KMS-11 (cell line): ENCODE results near the gene TXLNB.

Experiments used
- H2AFZ ChIP-seq: fragments of 200-600 bp; sonication (generic); 2 replicates; pipeline ENCODE4 v1.6.1; 2016; ENCODE audit warnings: antibody characterized with exemption, mixed run types, low read depth
- H3K27ac ChIP-seq: fragments of 200-600 bp; sonication (generic); 2 replicates; pipeline ENCODE4 v1.6.1; 2016; ENCODE audit warnings: mild to moderate bottlenecking, mixed run types
- H3K27me3 ChIP-seq: fragments of 200-600 bp; sonication (generic); 2 replicates; pipeline ENCODE4 v1.6.1; 2017; ENCODE audit warnings: mild to moderate bottlenecking, low read depth, mixed run types, moderate library complexity; ENCODE audit not compliant: insufficient read depth
- H3K36me3 ChIP-seq: fragments of 200-600 bp; sonication (generic); 2 replicates; pipeline ENCODE4 v1.6.1; 2017; ENCODE audit warnings: mild to moderate bottlenecking, mixed run types; ENCODE audit not compliant: insufficient read depth
- H3K4me1 ChIP-seq: fragments of 200-600 bp; sonication (generic); 2 replicates; pipeline ENCODE4 v1.6.1; 2016; ENCODE audit warnings: mild to moderate bottlenecking, low read depth, mixed run types; ENCODE audit not compliant: poor library complexity, severe bottlenecking
- H3K4me2 ChIP-seq: fragments of 200-600 bp; sonication (generic); 2 replicates; pipeline ENCODE4 v1.7.0; 2016; ENCODE audit warnings: mild to moderate bottlenecking, mixed run types
- H3K4me3 ChIP-seq: fragments of 200-600 bp; sonication (generic); IDR thresholded peaks from 2 replicates; pipeline ENCODE4 v1.6.1; 2017; ENCODE audit warnings: low read depth, low read length, mixed read lengths; ENCODE audit not compliant: insufficient read depth
- H3K79me2 ChIP-seq: fragments of 200-600 bp; sonication (generic); 2 replicates; pipeline ENCODE4 v1.6.1; 2016; ENCODE audit warnings: low read depth, mixed run types; ENCODE audit not compliant: insufficient read depth
- H3K9ac ChIP-seq: fragments of 200-600 bp; sonication (generic); 2 replicates; pipeline ENCODE4 v1.6.1; 2016; ENCODE audit warnings: mild to moderate bottlenecking, mixed run types
- H4K20me1 ChIP-seq: fragments of 200-600 bp; sonication (generic); 2 replicates; pipeline ENCODE4 v1.6.1; 2016; ENCODE audit warnings: mild to moderate bottlenecking, mixed run types; ENCODE audit not compliant: insufficient read depth
- CTCF ChIP-seq: fragments of 200-600 bp; sonication (generic); conservative IDR thresholded peaks from 2 replicates; pipeline ENCODE4 v1.6.1; 2017; ENCODE audit warnings: low read depth, mild to moderate bottlenecking, antibody characterized with exemption, low read length, moderate library complexity, mixed read lengths

Gene TXLNB

GRCh38 chr6:139330826-139331500 lies 39.2 kb upstream of the TXLNB start:
- TF ChIP-seq CTCF, result no peak
- H3K9ac ChIP-seq, result no peak overlapping the region

GRCh38 chr6:139330306-139330705 lies 38.5 kb upstream of the TXLNB start:
- Histone ChIP-seq H3K36me3 (no peaks in the 10 kb centered on the region), H3K9ac (no peak overlapping the region), H3K4me1 (peaks cover 19% of the 10 kb centered on the region), H3K4me3 (no peak overlapping the region), H3K79me2 (no peaks in the 10 kb centered on the region), H3K27ac (no peak overlapping the region), H2AFZ (no peak overlapping the region), H3K27me3 (no peaks in the 10 kb centered on the region), H3K4me2 (no peak overlapping the region), H4K20me1 (no peaks in the 10 kb centered on the region)
- no peak for TF ChIP-seq CTCF

More at GRCh38 chr6:139330826-139331500, 39.2 kb upstream of the TXLNB start:
- no peaks in the 10 kb centered on the region for H3K79me2 ChIP-seq
- H3K4me2 ChIP-seq, result no peak overlapping the region
- H3K4me1 ChIP-seq, result peaks cover 19% of the 10 kb centered on the region
- H3K4me3 ChIP-seq, result no peak overlapping the region
- no peak overlapping the region for H3K27ac ChIP-seq
- H3K27me3 ChIP-seq, result no peaks in the 10 kb centered on the region
- no peaks in the 10 kb centered on the region for H3K36me3 ChIP-seq
- no peaks in the 10 kb centered on the region for H4K20me1 ChIP-seq
- no peak overlapping the region for H2AFZ ChIP-seq

GRCh38 chr6:139329224-139329623 lies 37.4 kb upstream of the TXLNB start:
- Histone ChIP-seq H3K9ac (no peak overlapping the region), H4K20me1 (no peaks in the 10 kb centered on the region), H3K27ac (no peak overlapping the region), H3K4me1 (peaks cover 26% of the 10 kb centered on the region), H3K4me2 (no peak overlapping the region), H2AFZ (no peak overlapping the region), H3K27me3 (no peaks in the 10 kb centered on the region), H3K4me3 (no peak overlapping the region), H3K79me2 (no peaks in the 10 kb centered on the region), H3K36me3 (no peaks in the 10 kb centered on the region)
- no peak for TF ChIP-seq CTCF

- H3K4me1 ChIP-seq, result peaks cover 46% of the 10 kb centered on the region
- no peaks in the 10 kb centered on the region for H4K20me1 ChIP-seq
- no peak overlapping the region for H3K9ac ChIP-seq
- no peak overlapping the region for H2AFZ ChIP-seq
- no peak overlapping the region for H3K27ac ChIP-seq
- H3K79me2 ChIP-seq, result no peaks in the 10 kb centered on the region
- H3K4me2 ChIP-seq, result no peak overlapping the region
- H3K27me3 ChIP-seq, result no peaks in the 10 kb centered on the region
- no peaks in the 10 kb centered on the region for H3K36me3 ChIP-seq
- H3K4me3 ChIP-seq, result no peak overlapping the region
- TF ChIP-seq CTCF, result no peak
Measured at GRCh38 chr6:139327038-139327437, 35.2 kb upstream of the TXLNB start.
